ENCODE results near the gene POGZ.

POGZ gene

DNA sequence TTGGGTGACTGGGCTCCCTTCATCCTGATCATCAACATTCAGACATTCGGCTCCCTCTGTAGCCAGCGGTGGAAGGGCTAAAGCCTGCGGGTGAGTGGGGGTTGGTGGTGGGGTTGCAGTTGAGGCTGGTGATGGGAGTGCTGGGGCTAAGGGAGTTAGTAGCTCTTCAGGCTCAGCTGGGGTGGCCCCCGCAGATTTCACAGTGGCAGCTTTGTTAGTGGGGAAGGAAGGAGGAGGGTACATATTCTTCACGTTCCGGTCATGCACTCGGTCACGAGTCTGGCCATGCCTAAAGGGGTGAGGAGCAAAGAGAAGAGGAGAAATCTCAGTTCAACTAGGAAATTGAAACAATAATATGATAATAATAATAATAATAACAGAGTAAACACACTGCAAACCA is 53.1 kb downstream of the POGZ start:
- Histone ChIP-seq H3K9me2 (replicated peaks; ENCODE audit: low read depth, low read length) (no peaks in the 10 kb centered on the region), H3F3A (ENCODE audit: low read depth) (peaks cover 15% of the 10 kb centered on the region; the same call in 1 of the 2 replicates), H2AFZ (ENCODE audit: low read length) (no peak overlapping the region), H3K36me3 (ENCODE audit: insufficient read depth, low read length) (peaks cover 91% of the 10 kb centered on the region), H3K79me2 (ENCODE audit: insufficient read depth, low read length) (peaks cover 4% of the 10 kb centered on the region; the same call in 1 of the 2 replicates), H3K4me3 (ENCODE audit: low read length, poor library complexity, severe bottlenecking) (no peak overlapping the region), H3K4me1 (ENCODE audit: insufficient read depth, low read length, poor library complexity, severe bottlenecking) (peaks cover 2% of the 10 kb centered on the region), H4K20me1 (ENCODE audit: insufficient read depth, low read length, poor library complexity, severe bottlenecking) (peaks cover 3% of the 10 kb centered on the region), H3K9ac (ENCODE audit: low read depth, low read length, poor library complexity, severe bottlenecking) (no peak overlapping the region), H3K4me2 (ENCODE audit: low read depth, low read length, poor library complexity, severe bottlenecking) (no peak overlapping the region), H3K27me3 (ENCODE audit: insufficient read depth, low read length, poor library complexity, severe bottlenecking) (no peaks in the 10 kb centered on the region), H3K9me3 (ENCODE audit: insufficient read depth, low read depth, low read length) (no peaks in the 10 kb centered on the region)
- TF ChIP-seq, protein P1, sequence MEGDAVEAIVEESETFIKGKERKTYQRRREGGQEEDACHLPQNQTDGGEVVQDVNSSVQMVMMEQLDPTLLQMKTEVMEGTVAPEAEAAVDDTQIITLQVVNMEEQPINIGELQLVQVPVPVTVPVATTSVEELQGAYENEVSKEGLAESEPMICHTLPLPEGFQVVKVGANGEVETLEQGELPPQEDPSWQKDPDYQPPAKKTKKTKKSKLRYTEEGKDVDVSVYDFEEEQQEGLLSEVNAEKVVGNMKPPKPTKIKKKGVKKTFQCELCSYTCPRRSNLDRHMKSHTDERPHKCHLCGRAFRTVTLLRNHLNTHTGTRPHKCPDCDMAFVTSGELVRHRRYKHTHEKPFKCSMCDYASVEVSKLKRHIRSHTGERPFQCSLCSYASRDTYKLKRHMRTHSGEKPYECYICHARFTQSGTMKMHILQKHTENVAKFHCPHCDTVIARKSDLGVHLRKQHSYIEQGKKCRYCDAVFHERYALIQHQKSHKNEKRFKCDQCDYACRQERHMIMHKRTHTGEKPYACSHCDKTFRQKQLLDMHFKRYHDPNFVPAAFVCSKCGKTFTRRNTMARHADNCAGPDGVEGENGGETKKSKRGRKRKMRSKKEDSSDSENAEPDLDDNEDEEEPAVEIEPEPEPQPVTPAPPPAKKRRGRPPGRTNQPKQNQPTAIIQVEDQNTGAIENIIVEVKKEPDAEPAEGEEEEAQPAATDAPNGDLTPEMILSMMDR (conservative IDR thresholded peaks at IDR 0.05; ENCODE audit: low read length): no peak
- TF ChIP-seq EZH2phosphoT487 (IDR thresholded peaks at IDR 0.05; ENCODE audit: borderline replicate concordance): no peak

DNA sequence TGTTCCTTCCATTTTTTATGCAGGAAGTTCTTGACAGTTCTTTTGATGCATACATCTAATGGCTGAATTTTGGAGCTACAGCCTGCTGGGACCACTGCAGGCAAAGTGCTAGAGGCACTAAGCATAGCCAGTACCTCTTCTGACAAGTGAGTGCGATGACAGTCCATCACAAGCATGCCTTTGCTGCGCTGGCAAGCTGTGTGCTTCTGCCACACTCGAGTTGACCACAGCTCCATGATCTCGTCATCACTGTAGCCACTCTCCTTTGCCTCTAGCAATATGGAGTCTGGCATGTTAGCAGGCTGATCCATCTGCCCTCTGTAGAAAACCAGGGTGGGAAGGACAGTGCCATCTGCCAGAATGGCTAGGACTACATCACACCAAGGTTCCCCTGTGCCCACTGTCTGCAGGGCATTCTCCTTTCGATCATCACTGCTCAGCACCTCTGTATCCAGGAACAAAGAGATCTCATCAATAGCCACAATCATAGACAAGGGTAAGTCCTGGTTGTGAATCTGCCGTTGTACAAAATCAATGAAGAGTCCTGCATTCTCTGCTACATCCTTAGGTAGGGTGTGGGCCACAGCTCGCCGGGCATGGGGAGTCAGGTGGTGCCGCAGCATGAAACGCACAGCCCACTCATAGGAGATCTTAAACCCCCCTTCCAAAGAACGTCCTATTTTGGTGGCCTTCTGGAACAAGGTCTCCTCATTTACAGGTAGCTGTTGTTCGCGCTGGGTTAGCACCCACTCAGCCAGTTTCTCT is 53.9 kb downstream of the POGZ start:
- TF ChIP-seq, protein P1 (conservative IDR thresholded peaks at IDR 0.05; ENCODE audit: low read length): no peak
- TF ChIP-seq EZH2phosphoT487 (IDR thresholded peaks at IDR 0.05; ENCODE audit: borderline replicate concordance): no peak

DNA sequence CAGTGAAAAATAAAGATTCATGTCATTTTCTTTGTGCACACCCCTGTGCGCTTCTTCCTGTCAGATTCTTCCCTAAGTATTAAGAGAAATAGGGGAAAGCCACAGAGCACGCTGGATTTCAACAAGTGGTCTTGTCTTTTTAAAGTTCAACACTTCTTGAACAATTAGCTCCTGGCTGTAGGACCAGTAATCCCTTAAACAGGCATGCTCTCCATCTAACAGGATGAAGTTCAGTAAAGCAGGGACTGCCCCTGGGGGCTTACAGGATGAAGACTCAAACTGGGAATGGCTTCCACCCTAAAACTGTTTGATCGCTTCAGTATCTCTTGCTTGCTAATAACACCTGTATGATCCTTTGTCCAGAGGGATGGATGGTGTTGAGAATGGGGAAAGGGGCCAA is 55.7 kb downstream of the POGZ start:
- Histone ChIP-seq H4K20me1 (ENCODE audit: insufficient read depth, low read length, poor library complexity, severe bottlenecking) (peaks cover 21% of the 10 kb centered on the region), H3K9me2 (replicated peaks; ENCODE audit: low read depth, low read length) (no peaks in the 10 kb centered on the region), H3K4me3 (ENCODE audit: low read length, poor library complexity, severe bottlenecking) (no peak overlapping the region), H3K4me2 (ENCODE audit: low read depth, low read length, poor library complexity, severe bottlenecking) (no peak overlapping the region), H3F3A (ENCODE audit: low read depth) (peaks cover 15% of the 10 kb centered on the region; the same call in 1 of the 2 replicates), H2AFZ (ENCODE audit: low read length) (no peak overlapping the region), H3K9ac (ENCODE audit: low read depth, low read length, poor library complexity, severe bottlenecking) (no peak overlapping the region), H3K27me3 (ENCODE audit: insufficient read depth, low read length, poor library complexity, severe bottlenecking) (no peaks in the 10 kb centered on the region), H3K36me3 (ENCODE audit: insufficient read depth, low read length) (peaks cover 71% of the 10 kb centered on the region), H3K9me3 (ENCODE audit: insufficient read depth, low read depth, low read length) (no peaks in the 10 kb centered on the region), H3K79me2 (ENCODE audit: insufficient read depth, low read length) (peaks cover 22% of the 10 kb centered on the region), H3K4me1 (ENCODE audit: insufficient read depth, low read length, poor library complexity, severe bottlenecking) (peaks cover 10% of the 10 kb centered on the region)
- TF ChIP-seq EZH2phosphoT487 (IDR thresholded peaks at IDR 0.05; ENCODE audit: borderline replicate concordance): no peak
- TF ChIP-seq, protein P1 (conservative IDR thresholded peaks at IDR 0.05; ENCODE audit: low read length): no peak

More for the DNA sequence above, 53.9 kb downstream of the POGZ start:
- peaks cover 88% of the 10 kb centered on the region for H3K36me3 ChIP-seq (ENCODE audit: insufficient read depth, low read length)
- peaks cover 10% of the 10 kb centered on the region for H3K4me1 ChIP-seq (ENCODE audit: insufficient read depth, low read length, poor library complexity, severe bottlenecking)
- no peaks in the 10 kb centered on the region for H3K27me3 ChIP-seq (ENCODE audit: insufficient read depth, low read length, poor library complexity, severe bottlenecking)
- peaks cover 15% of the 10 kb centered on the region; the same call in 1 of the 2 replicates for H3F3A ChIP-seq (ENCODE audit: low read depth)
- H3K9me3 ChIP-seq (ENCODE audit: insufficient read depth, low read depth, low read length): no peaks in the 10 kb centered on the region
- H4K20me1 ChIP-seq (ENCODE audit: insufficient read depth, low read length, poor library complexity, severe bottlenecking): peaks cover 11% of the 10 kb centered on the region
- no peaks in the 10 kb centered on the region for H3K9me2 ChIP-seq (replicated peaks; ENCODE audit: low read depth, low read length)
- H3K79me2 ChIP-seq (ENCODE audit: insufficient read depth, low read length): peaks cover 12% of the 10 kb centered on the region
- H3K9ac ChIP-seq (ENCODE audit: low read depth, low read length, poor library complexity, severe bottlenecking): no peak overlapping the region
- H2AFZ ChIP-seq (ENCODE audit: low read length): no peak overlapping the region
- no peak overlapping the region for H3K4me3 ChIP-seq (ENCODE audit: low read length, poor library complexity, severe bottlenecking)
- no peak overlapping the region for H3K4me2 ChIP-seq (ENCODE audit: low read depth, low read length, poor library complexity, severe bottlenecking)
